ENCODE results near the gene HOXC9. TPM values are rescaled to one million over a fixed set of nuclear protein-coding genes. Genes with fewer than 3 reads are reported as not detected.

The HOXC9 gene
- total and polyA plus RNA-seq, 2 of the 4 experiments (the other 2 are of a cell fraction), result 0.26 TPM; not detected in 1

GRCh38 chr12:54010972-54011664, 11.2 kb downstream of the HOXC9 start:
- BruUV-seq (replicated peaks), result no TSS peak
- H3K9ac ChIP-seq (ENCODE audit: low read depth, low read length), result no peak overlapping the region
- no peak overlapping the region for H3K4ac ChIP-seq (ENCODE audit: low read depth, low read length)
- H3K79me1 ChIP-seq (ENCODE audit: low read depth in 1 of 2, low read length in 2 of 2), result no peaks in the 10 kb centered on the region
- ChIA-PET POLR2A (ENCODE audit: unreplicated experiment) (interaction anchor here (0.6 kb wide), 1 partner anchor 123 kb away, joined by 3 read pairs; no protein-coding TSS in a partner anchor), CTCF (interaction anchor here (1.0 to 1.6 kb wide), 2 partner anchors 59 to 190 kb away, joined by 3 read pairs; no protein-coding TSS in a partner anchor)
- intact Hi-C loops (cut with micrococcal nuclease), result no loop called here
- peaks cover 90% of the 10 kb centered on the region for H3K27me3 ChIP-seq (ENCODE audit: control insufficient read depth, insufficient read depth, low read length)
- H2BK120ac ChIP-seq (ENCODE audit: low read depth, low read length), result no peak overlapping the region
- no peak overlapping the region for H2BK20ac ChIP-seq (ENCODE audit: low read depth, low read length)
- no peak overlapping the region for H2AFZ ChIP-seq (replicated peaks; ENCODE audit: low read length, poor library complexity)
- no peak overlapping the region for H3K18ac ChIP-seq (ENCODE audit: low read depth, low read length)
- H2BK5ac ChIP-seq (ENCODE audit: low read depth, low read length, poor library complexity, severe bottlenecking), result no peak overlapping the region
- no peak overlapping the region for H4K91ac ChIP-seq (ENCODE audit: insufficient read depth, low read depth, low read length)
- no peak overlapping the region for H3K14ac ChIP-seq (replicated peaks; ENCODE audit: low read depth, low read length)
- no peak for DNase-seq
- no peak overlapping the region for H3K23ac ChIP-seq (ENCODE audit: low read depth, low read length)
- H3K27ac ChIP-seq (ENCODE audit: insufficient read depth, low read length), result no peak overlapping the region
- no peaks in the 10 kb centered on the region for H3K36me3 ChIP-seq (ENCODE audit: control insufficient read depth, insufficient read depth, low read length)
- no peak overlapping the region for H4K5ac ChIP-seq (ENCODE audit: low read depth, low read length)
- H3K9me1 ChIP-seq (ENCODE audit: insufficient read depth, low read length), result no peaks in the 10 kb centered on the region
- no peak for TF ChIP-seq POLR2A (IDR thresholded peaks at IDR 0.05; ENCODE audit: low read depth, low read length)
- TF ChIP-seq MAZ (IDR thresholded peaks at IDR 0.05; ENCODE audit: borderline replicate concordance, low read depth, low read length), result no peak
- TF ChIP-seq CTCF (conservative IDR thresholded peaks at IDR 0.05; ENCODE audit: low read depth, low read length), result no peak
- no peak for TF ChIP-seq NFE2L2 (IDR thresholded peaks at IDR 0.05; ENCODE audit: low read depth, low read length)
- no peak for TF ChIP-seq RFX5 (IDR thresholded peaks at IDR 0.05; ENCODE audit: low read depth, low read length)
- TF ChIP-seq CEBPB (IDR thresholded peaks at IDR 0.05; ENCODE audit: low read depth, low read length), result no peak
- TF ChIP-seq CHD1 (IDR thresholded peaks at IDR 0.05; ENCODE audit: low read depth, low read length), result no peak
- no peak for TF ChIP-seq RCOR1 (IDR thresholded peaks at IDR 0.05; ENCODE audit: insufficient replicate concordance, low read length)
- TF ChIP-seq USF2 (IDR thresholded peaks at IDR 0.05; ENCODE audit: low read depth, low read length), result no peak
- TF ChIP-seq SMC3 (IDR thresholded peaks at IDR 0.05; ENCODE audit: low read depth, low read length), result no peak
- no peak for TF ChIP-seq RAD21 (IDR thresholded peaks at IDR 0.05; ENCODE audit: low read length)
- TF ChIP-seq MXI1 (IDR thresholded peaks at IDR 0.05; ENCODE audit: borderline replicate concordance, low read depth, low read length), result no peak
- no peak for TF ChIP-seq FOS (IDR thresholded peaks at IDR 0.05; ENCODE audit: low read depth, low read length)
- no peak for TF ChIP-seq MAFK (IDR thresholded peaks at IDR 0.05; ENCODE audit: low read depth, low read length)
- TF ChIP-seq BHLHE40 (IDR thresholded peaks at IDR 0.05; ENCODE audit: low read depth, low read length), result no peak
- TF ChIP-seq ELK1 (IDR thresholded peaks at IDR 0.05; ENCODE audit: borderline replicate concordance, low read depth, low read length), result no peak
- H3K56ac ChIP-seq (ENCODE audit: extremely low read depth, insufficient read depth, low read length), result no peak overlapping the region
- no peaks in the 10 kb centered on the region for H3K4me1 ChIP-seq (ENCODE audit: control insufficient read depth, insufficient read depth, low read length)
- ATAC-seq (ENCODE audit: low read depth), result no peak
- H4K20me1 ChIP-seq (ENCODE audit: insufficient read depth, low read length), result no peaks in the 10 kb centered on the region
- no peak overlapping the region for H2BK15ac ChIP-seq (ENCODE audit: low read depth, low read length)
- in situ Hi-C loops (cut with MboI; ENCODE audit: low sequenced_read_pairs), result no loop called here
- 0% methylated on average over 4 of the region's 17 CpGs; no CpG with 5 or more reads in 1 of the 2 experiments for WGBS, 2 experiments (ENCODE audit: extremely low coverage in 2 of 2, insufficient read length in 1 of 2)
- H4K8ac ChIP-seq (ENCODE audit: low read depth in 2 of 2, low read length in 2 of 2), result no peak overlapping the region
- no peak overlapping the region for H2AK9ac ChIP-seq (replicated peaks; ENCODE audit: low read depth, low read length, poor library complexity)
- peaks cover 4% of the 10 kb centered on the region for H3K9me3 ChIP-seq (ENCODE audit: control insufficient read depth, insufficient read depth, low read length)
- H3K4me2 ChIP-seq (ENCODE audit: low read depth, low read length), result no peak overlapping the region
- no peak overlapping the region for H2AK5ac ChIP-seq (ENCODE audit: low read depth, low read length)
- no peak overlapping the region for H3K4me3 ChIP-seq (ENCODE audit: insufficient read depth, low read depth, low read length)
- dilution Hi-C loops (cut with HindIII; ENCODE audit: low sequenced_read_pairs, unreplicated experiment), result no loop called here
